ENCODE results near the gene SF3B6.

GRCh38 chr2:24058564-24059271 lies 17.4 kb downstream of the SF3B6 start:
- TF ChIP-seq CTCF (IDR thresholded peaks at IDR 0.05) (no peak), SP1 (CRISPR knock-in tag; conservative IDR thresholded peaks at IDR 0.05) (no peak), ZBTB21 (CRISPR knock-in tag; IDR thresholded peaks at IDR 0.05; ENCODE audit: borderline replicate concordance) (no peak), TCF7 (CRISPR knock-in tag; IDR thresholded peaks at IDR 0.05; ENCODE audit: low read depth) (no peak), ARID4B (CRISPR knock-in tag; IDR thresholded peaks at IDR 0.05; ENCODE audit: borderline replicate concordance) (no peak), ESRRA (CRISPR knock-in tag; IDR thresholded peaks at IDR 0.05; ENCODE audit: borderline replicate concordance) (no peak), SMAD4 (CRISPR knock-in tag; IDR thresholded peaks at IDR 0.05) (no peak), PRDM15 (CRISPR knock-in tag; IDR thresholded peaks at IDR 0.05) (no peak), CREB1 (CRISPR knock-in tag; IDR thresholded peaks at IDR 0.05) (no peak), CBFB (CRISPR knock-in tag; IDR thresholded peaks at IDR 0.05; ENCODE audit: low read depth) (no peak), TEAD1 (CRISPR knock-in tag; IDR thresholded peaks at IDR 0.05) (no peak), NR3C1 (CRISPR knock-in tag; conservative IDR thresholded peaks at IDR 0.05; ENCODE audit: low read depth) (no peak)
- TF ChIP-seq, protein P1, sequence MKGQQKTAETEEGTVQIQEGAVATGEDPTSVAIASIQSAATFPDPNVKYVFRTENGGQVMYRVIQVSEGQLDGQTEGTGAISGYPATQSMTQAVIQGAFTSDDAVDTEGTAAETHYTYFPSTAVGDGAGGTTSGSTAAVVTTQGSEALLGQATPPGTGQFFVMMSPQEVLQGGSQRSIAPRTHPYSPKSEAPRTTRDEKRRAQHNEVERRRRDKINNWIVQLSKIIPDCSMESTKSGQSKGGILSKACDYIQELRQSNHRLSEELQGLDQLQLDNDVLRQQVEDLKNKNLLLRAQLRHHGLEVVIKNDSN (CRISPR knock-in tag; IDR thresholded peaks at IDR 0.05), result no peak
- TF ChIP-seq, protein P2, sequence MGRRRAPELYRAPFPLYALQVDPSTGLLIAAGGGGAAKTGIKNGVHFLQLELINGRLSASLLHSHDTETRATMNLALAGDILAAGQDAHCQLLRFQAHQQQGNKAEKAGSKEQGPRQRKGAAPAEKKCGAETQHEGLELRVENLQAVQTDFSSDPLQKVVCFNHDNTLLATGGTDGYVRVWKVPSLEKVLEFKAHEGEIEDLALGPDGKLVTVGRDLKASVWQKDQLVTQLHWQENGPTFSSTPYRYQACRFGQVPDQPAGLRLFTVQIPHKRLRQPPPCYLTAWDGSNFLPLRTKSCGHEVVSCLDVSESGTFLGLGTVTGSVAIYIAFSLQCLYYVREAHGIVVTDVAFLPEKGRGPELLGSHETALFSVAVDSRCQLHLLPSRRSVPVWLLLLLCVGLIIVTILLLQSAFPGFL (CRISPR knock-in tag; IDR thresholded peaks at IDR 0.05; ENCODE audit: borderline replicate concordance), result no peak

All from WTC11 (cell line).